GM23338 (cell line): ENCODE results near the gene NTM. TPM values are rescaled to one million over a fixed set of nuclear protein-coding genes. Genes with fewer than 3 reads are reported as not detected.

Experiments
- ATAC-seq: fragments of 200-7000 bp; cut with Tn5 transposase; 3 replicates; pipeline ENCODE4 v1.9.1; 2020
- DNase-seq: peaks from one replicate; pipeline ENCODE4 v3.0.0-alpha.2; 2015; ENCODE audit warnings: low spot score
- H2AFZ ChIP-seq: fragments of 200-600 bp; sonication (generic); 2 replicates; pipeline ENCODE4 v1.8.0; 2016; ENCODE audit warnings: antibody characterized with exemption, mild to moderate bottlenecking, moderate library complexity
- H3F3A ChIP-seq: fragments of 200-600 bp; sonication (generic); replicated peaks from 2 replicates; pipeline ENCODE4 v1.8.0; 2017; ENCODE audit warnings: antibody characterized with exemption, mixed run types, low read depth
- H3K27ac ChIP-seq: fragments of 200-600 bp; sonication (generic); 2 replicates; pipeline ENCODE4 v1.6.1; 2016; ENCODE audit warnings: low read depth
- H3K27me3 ChIP-seq: fragments of 200-600 bp; sonication (generic); 2 replicates; pipeline ENCODE4 v1.8.0; 2016; ENCODE audit warnings: mild to moderate bottlenecking, mixed run types, moderate library complexity; ENCODE audit not compliant: insufficient read depth
- H3K36me3 ChIP-seq: fragments of 200-600 bp; sonication (generic); 2 replicates; pipeline ENCODE4 v1.8.0; 2016; ENCODE audit warnings: mild to moderate bottlenecking; ENCODE audit not compliant: insufficient read depth
- H3K4me1 ChIP-seq: fragments of 200-600 bp; sonication (generic); 2 replicates; pipeline ENCODE4 v1.8.0; 2016; ENCODE audit warnings: mild to moderate bottlenecking, moderate library complexity; ENCODE audit not compliant: insufficient read depth
- H3K4me2 ChIP-seq: fragments of 200-600 bp; sonication (generic); 2 replicates; pipeline ENCODE4 v1.7.1; 2017; ENCODE audit warnings: mixed run types
- H3K4me3 ChIP-seq: fragments of 200-600 bp; sonication (generic); 2 replicates; pipeline ENCODE4 v1.6.1; 2016; ENCODE audit warnings: mixed run types
- H3K79me2 ChIP-seq: fragments of 200-600 bp; sonication (generic); replicated peaks from 2 replicates; pipeline ENCODE4 v1.8.0; 2017; ENCODE audit warnings: mild to moderate bottlenecking; ENCODE audit not compliant: insufficient read depth
- H3K9me2 ChIP-seq: fragments of 200-600 bp; sonication (generic); 2 replicates; pipeline ENCODE4 v1.8.0; 2017; ENCODE audit not compliant: insufficient read depth
- H4K20me1 ChIP-seq: fragments of 200-600 bp; sonication (generic); replicated peaks from 2 replicates; pipeline ENCODE4 v1.8.0; 2017; ENCODE audit warnings: mild to moderate bottlenecking; ENCODE audit not compliant: insufficient read depth
- H3K27ac Mint-ChIP-seq: 2 replicates; pipeline ENCODE4 v1.8.0; 2020; ENCODE audit warnings: inconsistent platforms, mild to moderate bottlenecking, moderate library complexity, mixed read lengths
- H3K27me3 Mint-ChIP-seq: 3 replicates; pipeline ENCODE4 v1.8.0; 2022; ENCODE audit warnings: low read depth, mild to moderate bottlenecking, moderate library complexity, mixed read lengths, inconsistent platforms; ENCODE audit not compliant: insufficient read depth, poor library complexity
- H3K36me3 Mint-ChIP-seq: 3 replicates; pipeline ENCODE4 v1.8.0; 2021; ENCODE audit warnings: low read depth, mild to moderate bottlenecking, inconsistent platforms, moderate library complexity, mixed read lengths
- H3K4me1 Mint-ChIP-seq: 3 replicates; pipeline ENCODE4 v1.8.0; 2020; ENCODE audit warnings: mild to moderate bottlenecking, inconsistent platforms, mixed read lengths
- H3K4me3 Mint-ChIP-seq: 3 replicates; pipeline ENCODE4 v1.8.0; 2021; ENCODE audit warnings: moderate library complexity, mild to moderate bottlenecking, inconsistent platforms, mixed read lengths
- H3K9me3 Mint-ChIP-seq: 3 replicates; pipeline ENCODE4 v1.8.0; 2020; ENCODE audit warnings: moderate library complexity, mild to moderate bottlenecking, inconsistent platforms, mixed read lengths
- CREB1 ChIP-seq: fragments of 250-450 bp; sonication (Bioruptor Pico); IDR thresholded peaks from 2 replicates; pipeline ENCODE4 v1.5.0; 2020; ENCODE audit warnings: low read depth, mild to moderate bottlenecking, moderate library complexity
- CTCF ChIP-seq, 2 experiments: fragments of 200-600 bp in 1 of 2; sonication (generic) in 1 of 2; conservative IDR thresholded peaks; 2 replicates each; pipeline versions ENCODE4 v1.5.1 to v1.6.1; 2016 to 2017; ENCODE audit warnings: antibody characterized with exemption in 2 of 2, low read depth in 2 of 2, mild to moderate bottlenecking in 2 of 2, moderate library complexity in 1 of 2
- ETS1 ChIP-seq: IDR thresholded peaks from 2 replicates; pipeline ENCODE4 v1.6.1; 2016; ENCODE audit warnings: antibody characterized with exemption
- EZH2 ChIP-seq: fragments of 200-600 bp; sonication (generic); IDR thresholded peaks from one replicate; pipeline ENCODE4 v1.8.0; 2017; ENCODE audit warnings: antibody characterized with exemption, mild to moderate bottlenecking, low read depth; ENCODE audit not compliant: unreplicated experiment
- EZH2phosphoT487 ChIP-seq: fragments of 200-600 bp; sonication (generic); IDR thresholded peaks from one replicate; pipeline ENCODE4 v1.8.1; 2018; ENCODE audit warnings: antibody characterized with exemption; ENCODE audit not compliant: unreplicated experiment
- JUNB ChIP-seq: IDR thresholded peaks from one replicate; pipeline ENCODE4 v1.6.1; 2016; ENCODE audit warnings: antibody characterized with exemption; ENCODE audit not compliant: unreplicated experiment
- NANOG ChIP-seq: IDR thresholded peaks from 2 replicates; pipeline ENCODE4 v1.6.1; 2016; ENCODE audit warnings: antibody characterized with exemption, borderline replicate concordance
- POLR2AphosphoS5 ChIP-seq: IDR thresholded peaks from 2 replicates; pipeline ENCODE4 v1.6.1; 2016; ENCODE audit warnings: antibody characterized with exemption, low read depth
- REST ChIP-seq: IDR thresholded peaks from one replicate; pipeline ENCODE4 v1.6.1; 2018; ENCODE audit warnings: antibody characterized with exemption; ENCODE audit not compliant: unreplicated experiment
- STAT1 ChIP-seq: IDR thresholded peaks from one replicate; pipeline ENCODE4 v1.6.1; 2016; ENCODE audit warnings: antibody characterized with exemption; ENCODE audit not compliant: unreplicated experiment
- ZNF114 ChIP-seq: fragments of 250-450 bp; sonication (Bioruptor Pico); IDR thresholded peaks from 2 replicates; pipeline ENCODE4 v1.5.0; 2020; ENCODE audit warnings: mild to moderate bottlenecking, moderate library complexity
- ZNF331 ChIP-seq: fragments of 250-450 bp; sonication (Bioruptor Pico); IDR thresholded peaks from 2 replicates; pipeline ENCODE4 v1.5.0; 2020; ENCODE audit warnings: low read depth, mild to moderate bottlenecking, moderate library complexity
- ZNF462 ChIP-seq: fragments of 250-450 bp; sonication (Bioruptor Pico); IDR thresholded peaks from 2 replicates; pipeline ENCODE4 v1.5.0; 2020; ENCODE audit warnings: mild to moderate bottlenecking, moderate library complexity
- polyA plus RNA-seq: library from polyadenylated mRNA; unstranded; fragments of >200 nt; fragmentation: Nextera tagmentation; extraction: Ambion mirVana; gene quantifications from 2 replicates; pipeline ENCODE4 v1.2.1, GENCODE V29; 2016
- total RNA-seq: library from RNA; depleted of rRNA; stranded (reverse); fragments of >200 nt; shearing (Covaris generic); gene quantifications from 2 replicates; pipeline ENCODE4 v1.2.3, GENCODE V29; 2014

The NTM gene
- total and polyA plus RNA-seq, 2 experiments from 2014 or later: 10.6 to 14.6 TPM

- no peak overlapping the region for H3K27ac ChIP-seq
- H2AFZ ChIP-seq: no peak overlapping the region
- H3K36me3 ChIP-seq: no peaks in the 10 kb centered on the region
- no peaks in the 10 kb centered on the region for H3K79me2 ChIP-seq
- no peak overlapping the region for H3K4me2 ChIP-seq
- no peaks in the 10 kb centered on the region for H3F3A ChIP-seq
- Mint-ChIP-seq H3K4me3 (no peak overlapping the region), H3K27me3 (peaks cover 2% of the 10 kb centered on the region), H3K9me3 (no peaks in the 10 kb centered on the region), H3K4me1 (peaks cover 24% of the 10 kb centered on the region), H3K27ac (no peak overlapping the region), H3K36me3 (no peaks in the 10 kb centered on the region)
- TF ChIP-seq POLR2AphosphoS5 (no peak), REST (no peak), EZH2 (no peak), EZH2phosphoT487 (no peak), NANOG (no peak), ZNF114 (no peak), CREB1 (no peak), ETS1 (no peak), ZNF462 (CRISPR knock-in tag) (no peak), ZNF331 (CRISPR knock-in tag) (no peak), STAT1 (no peak), JUNB (no peak), CTCF (conservative IDR thresholded peaks at IDR 0.05; ENCODE audit: low read depth in 2 of 2) (no peak)
- H3K4me1 ChIP-seq: peaks cover 20% of the 10 kb centered on the region
- no peaks in the 10 kb centered on the region for H4K20me1 ChIP-seq
- H3K9me2 ChIP-seq: no peaks in the 10 kb centered on the region
- DNase-seq (no peak), ATAC-seq (no peak)
- no peaks in the 10 kb centered on the region for H3K27me3 ChIP-seq
- no peak overlapping the region for H3K4me3 ChIP-seq
These were observed 602.6 kb downstream of the NTM start for GRCh38 chr11:131973061-131973460.
